ENCODE measurements around the gene HDAC7.

The HDAC7 gene

DNA sequence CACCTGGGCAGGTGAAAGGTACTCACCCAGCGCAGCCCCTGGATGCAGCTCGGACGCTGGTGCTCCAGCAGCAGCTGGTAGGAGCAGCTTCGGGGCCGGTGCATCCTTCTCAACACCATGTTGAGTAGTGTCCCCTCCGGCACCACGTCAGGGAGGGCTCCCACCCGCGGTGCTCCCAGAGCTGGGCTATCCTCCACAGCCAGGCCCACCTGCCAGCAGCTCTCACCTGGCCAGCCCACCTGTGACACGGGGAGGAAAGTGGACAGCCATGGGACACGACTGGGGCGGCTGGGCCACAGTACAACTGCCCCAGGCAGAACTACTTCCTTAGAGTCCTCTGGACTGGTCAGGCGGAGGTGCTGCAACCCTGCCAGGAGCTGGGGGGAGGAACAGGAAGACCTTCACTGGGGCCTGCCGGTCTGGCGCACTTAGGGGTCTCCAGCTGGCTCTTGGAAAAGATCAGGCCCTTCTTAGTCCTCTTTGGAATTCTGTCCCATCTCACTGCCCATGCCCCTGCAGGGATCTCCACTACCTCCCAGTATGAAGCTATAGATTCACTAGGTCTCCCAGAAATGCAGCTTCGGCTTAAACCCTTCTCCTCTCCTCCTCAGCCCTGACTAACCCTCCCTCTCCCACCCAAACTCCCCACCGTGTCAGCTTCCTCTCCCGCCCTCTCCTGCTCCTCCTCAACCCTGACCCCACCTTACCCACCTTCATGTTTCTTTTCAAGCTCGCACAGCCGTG lies 61.7 kb downstream of the HDAC7 start:
- no peak for DNase-seq

GRCh38 chr12:47757364-47757839 lies 62.3 kb downstream of the HDAC7 start:
- no peak for DNase-seq

DNA sequence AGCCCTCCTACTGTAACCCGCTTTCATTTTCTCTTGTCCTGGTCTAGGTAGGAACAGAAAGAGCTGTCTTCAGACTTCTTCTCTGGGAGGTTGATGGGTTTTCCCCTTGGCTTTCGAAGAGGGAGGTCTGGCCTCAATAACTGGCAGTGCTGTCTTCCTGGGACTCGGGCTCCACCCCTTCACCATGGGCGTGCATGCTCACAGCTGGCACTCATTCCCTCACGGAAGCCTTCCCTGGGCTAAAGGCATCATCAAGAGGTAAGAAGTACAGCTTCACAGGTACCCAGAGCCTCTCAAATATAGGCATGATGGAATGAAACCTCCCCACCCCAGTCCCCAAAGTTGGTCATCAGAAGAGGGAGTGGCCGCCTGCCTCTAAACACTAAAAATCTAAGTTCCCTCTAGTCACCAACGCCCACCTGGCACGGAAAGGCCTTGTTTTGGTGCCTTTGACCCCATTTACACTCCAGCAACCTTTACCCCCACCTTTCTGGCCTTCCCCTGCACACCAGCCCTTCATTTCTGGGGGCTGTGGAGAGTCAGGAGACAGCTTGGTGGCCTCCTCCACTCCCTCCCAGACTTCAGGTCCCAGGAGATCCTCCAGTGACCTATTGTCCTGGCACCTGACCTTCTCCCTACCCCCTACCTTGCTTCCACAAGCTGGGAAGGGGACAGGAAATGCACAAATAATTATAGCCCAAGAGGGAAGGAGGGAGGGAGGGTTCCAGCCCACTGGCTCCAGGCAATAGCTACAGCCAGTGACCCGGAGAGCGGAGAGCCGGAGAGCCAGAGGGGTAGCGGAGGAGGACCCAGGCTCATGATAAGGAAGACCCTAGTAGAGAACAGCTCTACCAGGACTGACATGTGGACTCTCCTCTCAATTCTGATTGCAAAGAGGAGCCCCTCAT lies 63.8 kb downstream of the HDAC7 start:
- DNase-seq = peak; percentile 76

- DNase-seq = peak; percentile 70
These were observed 64.8 kb downstream of the HDAC7 start for GRCh38 chr12:47754881-47755280.

- peak; percentile 54 for DNase-seq
These were observed 65.6 kb downstream of the HDAC7 start for GRCh38 chr12:47754126-47754525.

DNA sequence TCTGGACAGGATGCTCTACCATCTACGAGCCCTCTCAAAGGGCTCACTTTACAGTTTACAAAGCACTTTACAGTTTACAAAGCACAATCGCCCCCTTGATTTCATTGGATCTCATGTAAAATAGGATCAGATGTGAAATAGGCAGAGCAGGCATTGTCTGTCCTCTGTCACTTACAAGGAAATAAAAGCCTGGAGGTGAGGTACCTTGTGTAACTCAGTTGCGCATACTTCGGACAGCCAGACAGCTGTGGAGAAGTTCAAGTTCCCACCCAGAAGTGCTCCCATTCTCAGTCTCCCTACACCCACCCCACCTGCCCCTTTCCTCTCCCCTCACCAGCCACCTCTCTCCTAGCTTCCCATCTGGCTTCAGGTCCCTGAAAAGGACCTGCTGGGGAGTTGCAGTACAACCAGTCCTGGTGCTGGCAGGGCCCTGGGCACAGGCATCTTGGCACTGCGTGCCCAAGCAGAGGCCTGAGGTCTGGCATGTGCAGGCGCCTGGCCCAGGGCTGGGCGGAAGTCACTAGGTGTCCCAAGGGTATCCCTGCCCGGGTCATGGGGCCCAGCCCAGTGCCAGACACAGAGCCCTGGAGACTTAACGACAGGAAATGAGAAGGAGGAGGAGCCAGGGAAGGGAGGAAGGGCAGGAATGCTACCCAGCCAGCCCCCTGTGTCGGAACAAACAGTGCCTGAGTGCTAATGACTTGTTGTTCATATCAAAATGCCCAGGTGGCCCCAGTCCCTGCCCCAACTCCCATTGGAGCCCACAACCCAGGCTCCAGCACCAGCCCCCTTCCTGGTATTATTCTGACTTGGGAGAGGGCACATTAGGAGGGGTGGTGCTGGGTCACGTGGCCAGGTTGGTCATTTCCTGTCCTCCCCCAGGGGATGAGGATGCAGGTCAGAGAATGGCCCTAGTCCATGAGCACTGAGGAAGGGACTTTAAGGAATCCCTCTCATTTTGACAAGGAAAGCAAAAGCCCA lies 66.4 kb downstream of the HDAC7 start:
- peak; percentile 66 for DNase-seq

DNA sequence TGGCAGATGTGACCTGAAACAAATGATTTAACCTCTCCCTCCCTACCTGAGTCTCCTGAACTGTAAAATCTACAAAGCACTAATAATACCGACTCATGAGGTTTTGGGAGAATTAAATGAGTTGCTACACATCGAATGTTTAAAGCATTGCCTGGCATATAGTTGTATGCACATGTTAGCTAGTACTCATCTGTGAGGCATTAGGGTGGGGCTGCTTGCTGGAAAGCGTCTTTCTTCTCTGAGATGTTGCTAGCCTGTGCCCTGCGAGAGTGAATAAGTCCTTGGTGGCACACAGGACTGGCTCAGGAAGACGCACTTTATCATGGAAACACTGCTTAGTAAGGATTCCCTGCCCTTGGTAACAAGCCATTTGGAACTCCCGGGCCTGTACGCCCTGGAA lies 67.2 kb downstream of the HDAC7 start:
- DNase-seq = no peak

DNA sequence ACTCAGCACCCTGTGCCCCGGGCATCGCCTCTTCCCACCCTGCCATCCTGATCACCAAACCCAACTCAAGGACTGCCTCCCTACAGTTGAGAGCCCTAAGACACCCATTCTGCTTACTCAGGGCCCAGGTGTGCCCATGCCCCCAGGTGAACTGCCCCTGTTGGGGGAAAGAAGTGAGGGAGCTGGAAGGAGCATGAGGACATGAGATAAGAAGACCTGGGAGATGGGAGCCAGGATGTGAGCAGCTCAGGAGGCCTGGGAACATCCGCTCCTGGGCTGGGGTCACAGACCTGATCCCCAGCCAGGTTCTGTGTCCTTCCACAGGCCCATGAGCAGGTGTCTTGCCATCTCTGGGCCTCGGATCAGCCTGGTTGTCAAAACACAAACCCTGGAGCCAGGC lies 67.6 kb downstream of the HDAC7 start:
- no peak for DNase-seq

DNA sequence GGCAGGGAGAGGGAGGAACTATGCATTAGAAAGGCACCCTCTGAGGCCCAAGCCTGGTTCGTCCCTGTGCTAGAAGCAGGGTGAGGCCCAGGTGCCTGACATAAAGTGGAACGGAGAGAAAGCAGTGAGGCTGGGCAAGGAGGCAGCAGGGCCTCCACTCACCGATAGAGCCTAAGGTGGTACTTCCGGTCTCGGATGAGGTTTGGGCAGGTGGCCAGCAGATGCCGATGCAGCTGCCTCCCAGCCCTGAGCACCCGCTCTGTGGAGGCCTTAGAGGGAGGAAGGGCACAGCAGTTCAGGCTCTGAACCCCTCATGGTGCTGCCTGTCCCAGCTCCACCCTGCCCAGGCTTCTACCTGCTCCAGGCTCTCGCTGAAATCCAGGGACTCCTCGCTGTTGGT lies 68.1 kb downstream of the HDAC7 start:
- DNase-seq = peak; percentile 59

- no peak for DNase-seq
These were observed 68.7 kb downstream of the HDAC7 start for GRCh38 chr12:47750916-47751470.

DNA sequence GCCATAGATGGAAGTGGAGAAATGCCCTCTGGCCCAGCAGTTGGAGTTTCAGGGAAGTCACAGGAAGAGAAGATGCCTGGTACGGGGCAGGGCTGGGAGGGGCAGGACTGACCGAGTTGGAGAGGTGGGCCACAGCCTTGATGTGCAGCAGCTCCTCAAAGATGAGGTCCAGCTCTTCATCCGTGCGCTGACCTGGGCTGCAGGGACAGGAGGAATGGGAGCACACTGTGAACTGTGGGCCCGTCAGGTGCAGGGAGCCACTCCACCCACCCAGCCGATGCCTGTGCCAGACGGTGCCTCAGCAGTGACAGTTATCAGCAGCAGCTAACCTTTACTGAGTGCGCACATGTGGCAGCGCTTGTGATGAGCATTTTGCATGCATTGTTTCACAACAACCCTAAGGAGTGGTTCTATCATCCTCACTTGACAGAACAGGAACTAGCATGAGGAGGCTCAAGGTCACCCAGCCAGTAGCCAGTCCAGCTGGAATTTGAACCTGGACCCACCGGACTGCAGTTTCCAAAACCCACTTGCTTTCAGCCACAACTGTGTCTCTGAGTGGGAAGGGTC lies 69.4 kb downstream of the HDAC7 start:
- no peak for DNase-seq

- no peak for DNase-seq
These were observed 70.8 kb downstream of the HDAC7 start for GRCh38 chr12:47748899-47749298.

- DNase-seq = no peak
These were observed 71.2 kb downstream of the HDAC7 start for GRCh38 chr12:47748507-47748828.

DNA sequence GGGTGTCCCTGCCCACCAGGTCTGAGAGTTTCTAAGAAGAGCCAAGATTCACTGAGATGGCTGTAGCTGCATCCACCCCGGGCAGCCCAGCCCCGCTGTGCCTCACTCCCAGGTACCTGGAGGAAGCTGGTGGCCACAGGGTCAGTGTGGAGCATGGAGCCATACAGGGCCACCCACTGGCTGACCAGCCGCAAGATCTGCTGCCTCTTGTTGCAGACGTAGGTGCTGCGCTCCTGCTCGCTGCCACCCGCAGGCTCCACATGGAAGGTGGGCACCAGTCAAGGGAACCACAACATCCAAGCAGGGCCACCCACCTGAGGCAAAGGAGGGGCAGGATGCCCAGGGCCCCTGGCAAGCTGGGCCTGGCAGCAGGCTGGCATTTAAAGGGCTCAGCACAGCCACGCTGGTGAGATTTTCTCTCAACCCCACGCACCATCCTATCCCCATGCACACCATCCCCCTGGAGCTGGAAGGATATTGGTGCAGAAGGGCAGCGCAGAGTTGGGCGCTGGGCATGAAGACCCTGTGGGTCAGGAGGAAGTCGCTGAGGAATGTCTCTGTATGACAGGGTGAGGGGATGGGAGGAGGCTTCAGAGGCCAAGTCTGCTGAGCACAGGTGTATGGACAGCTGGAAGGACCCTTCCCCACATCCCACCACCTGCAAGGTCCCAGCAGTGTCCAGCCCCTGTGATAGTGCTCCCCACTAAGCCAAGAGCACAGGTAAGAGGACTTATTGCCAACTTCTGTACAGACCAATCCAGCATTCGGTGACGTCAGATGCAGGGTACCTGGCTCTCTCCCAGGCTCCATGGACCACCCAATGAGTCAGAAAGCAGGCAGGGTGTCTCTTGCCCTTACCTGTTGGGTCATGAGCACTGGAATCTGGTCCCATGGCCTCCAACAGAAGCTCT lies 71.9 kb downstream of the HDAC7 start:
- DNase-seq = no peak

DNA sequence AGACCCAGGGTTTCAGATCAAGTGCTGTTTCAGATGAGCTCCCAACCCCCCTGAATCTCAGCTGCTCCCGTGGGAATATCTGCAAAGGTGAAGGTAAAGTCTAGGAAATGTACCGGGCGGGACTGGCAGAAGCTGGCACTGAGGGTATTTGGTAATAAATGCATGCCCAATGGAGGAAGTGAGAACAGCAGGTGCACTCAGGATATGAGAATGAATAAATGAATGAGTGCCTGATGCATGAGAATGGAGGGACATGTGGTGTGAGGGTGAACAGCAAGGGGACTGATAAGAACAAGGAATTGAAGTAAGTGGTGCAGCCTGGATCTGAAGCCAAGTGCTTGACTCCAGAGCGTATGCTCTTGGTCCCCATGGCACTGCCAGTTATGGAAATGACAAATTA lies 72.6 kb downstream of the HDAC7 start:
- peak; percentile 73 for DNase-seq

DNA sequence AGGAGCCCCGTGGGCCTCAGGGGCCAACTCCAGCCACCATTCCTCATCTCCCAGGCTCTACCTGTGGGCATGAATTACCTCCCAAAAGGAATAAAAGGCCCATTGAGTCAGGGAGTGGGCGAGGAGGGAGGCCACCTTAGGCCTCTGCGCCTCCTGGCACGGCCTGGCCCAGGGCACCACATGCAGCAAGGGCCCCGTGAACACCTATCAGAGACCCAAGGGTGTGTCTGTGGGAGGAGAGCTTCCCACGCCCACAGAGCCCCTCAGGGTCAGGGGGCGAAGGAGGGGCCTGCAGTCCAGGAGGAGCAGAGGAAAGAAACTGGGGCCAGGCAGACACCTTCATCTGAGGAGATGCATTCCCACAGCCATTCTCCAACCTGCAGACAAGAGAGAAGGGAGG lies 73.2 kb downstream of the HDAC7 start:
- DNase-seq = no peak

DNA sequence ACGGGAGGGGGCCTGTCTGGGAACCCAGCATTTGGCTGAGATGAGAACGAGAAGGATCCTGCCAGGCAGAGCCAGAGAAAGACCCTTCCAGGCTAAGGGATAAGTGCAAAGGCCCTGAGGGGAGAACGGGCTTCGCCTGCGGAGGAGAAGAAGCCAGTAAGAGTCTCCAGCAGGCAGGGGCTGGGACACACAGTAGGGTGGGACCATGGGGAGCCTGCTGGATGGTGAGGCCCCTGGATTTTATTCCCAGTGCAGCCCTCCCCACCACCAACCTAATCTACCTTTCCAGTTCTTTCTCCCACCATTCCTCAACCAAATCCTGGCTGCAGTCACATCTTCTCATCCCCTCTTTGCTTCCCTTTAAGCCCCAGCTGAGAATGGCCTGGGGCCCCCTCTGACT lies 73.6 kb downstream of the HDAC7 start:
- no peak for DNase-seq

DNA sequence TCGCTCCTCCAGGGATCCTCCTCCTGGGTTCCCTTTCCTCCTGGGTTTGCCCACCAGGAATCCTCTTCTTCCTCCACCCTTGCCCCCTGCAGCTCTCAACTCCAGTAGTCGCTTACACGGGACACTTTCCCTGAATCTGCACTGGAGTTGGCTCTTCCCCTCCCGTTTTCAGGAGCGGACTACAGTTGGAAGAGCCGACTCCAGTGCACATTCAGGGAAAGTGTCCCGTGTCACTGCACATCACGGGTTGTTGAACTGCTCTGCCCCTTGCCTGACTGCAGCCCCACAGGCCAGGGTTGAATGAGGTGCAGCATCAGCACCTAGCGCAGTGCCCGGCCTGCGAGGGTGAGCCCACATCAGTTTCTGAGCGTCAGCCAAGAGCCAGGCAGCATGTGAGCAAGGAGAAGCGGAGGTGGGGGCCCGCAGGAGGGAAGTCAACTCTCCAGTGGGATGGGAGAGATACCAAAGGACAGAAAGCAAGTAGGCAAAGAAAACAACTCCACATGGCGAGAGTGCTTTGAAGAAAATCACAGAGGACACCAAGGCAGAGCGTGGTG lies 74.1 kb downstream of the HDAC7 start:
- no peak for DNase-seq

DNA sequence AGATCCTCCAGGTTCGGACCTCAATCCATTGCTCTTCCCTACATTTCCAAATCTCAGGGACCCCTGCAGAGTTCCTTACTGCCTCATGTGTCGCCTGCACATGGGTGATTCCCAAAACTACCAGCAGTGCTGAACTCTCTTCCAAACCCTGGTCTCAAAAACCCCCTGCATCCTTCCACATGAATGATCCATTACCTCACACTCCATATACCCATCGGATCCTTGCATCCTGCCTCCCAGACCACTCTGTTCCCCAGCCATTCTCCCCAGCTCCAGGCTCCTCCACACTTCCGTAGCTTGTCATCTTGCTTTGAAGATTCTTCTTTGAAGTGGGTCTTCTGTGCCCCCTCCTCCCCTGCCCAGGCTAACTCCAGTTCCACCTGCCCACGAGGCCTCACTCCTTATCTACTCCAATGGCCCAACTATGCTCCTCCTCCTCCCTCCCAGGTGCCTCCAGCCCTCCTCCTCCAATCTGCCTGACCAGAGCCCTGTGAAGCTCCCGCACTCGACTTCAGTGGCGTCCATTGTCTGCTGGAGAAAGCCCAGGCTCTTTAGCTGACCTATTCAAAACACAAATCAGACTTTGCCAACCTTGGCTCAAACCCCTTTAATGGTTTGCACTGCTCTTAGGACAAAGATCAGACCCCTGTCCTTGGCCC lies 74.8 kb downstream of the HDAC7 start:
- DNase-seq = no peak

DNA sequence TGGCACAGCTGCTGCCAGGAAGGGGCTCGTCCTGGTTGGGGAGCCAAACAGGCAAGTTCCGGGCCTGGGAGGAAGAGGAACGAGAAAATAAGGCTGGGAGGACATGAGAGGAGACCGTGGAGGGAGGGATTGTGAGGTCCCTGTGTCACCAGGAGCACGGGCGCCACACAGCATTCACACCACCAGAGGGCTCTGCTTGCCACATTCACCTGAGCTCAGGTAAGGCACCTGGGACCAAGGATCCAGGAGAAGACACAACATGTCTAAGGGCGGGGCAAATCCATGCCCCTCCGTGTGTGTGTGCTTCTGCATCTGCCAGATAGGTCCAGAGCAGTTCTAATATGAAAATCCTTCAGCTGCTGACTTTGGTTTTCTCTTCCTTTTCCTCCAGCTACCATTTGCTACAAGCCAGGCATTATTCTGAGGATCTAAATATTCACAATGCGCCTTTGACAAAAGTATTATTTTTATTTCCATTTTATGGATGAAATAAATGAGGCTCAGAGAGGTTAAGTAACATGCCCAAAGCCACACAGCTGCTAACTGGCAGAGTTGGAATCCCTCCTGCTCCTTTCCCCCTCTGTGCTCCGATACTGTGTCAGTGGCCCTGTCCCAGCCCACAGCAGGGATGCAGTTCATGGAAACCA lies 75.6 kb downstream of the HDAC7 start:
- DNase-seq = peak; percentile 76

Data from RPMI8226 (cell line).